Measurements from ENCODE around the gene SLC22A2. TPM values are rescaled to one million over a fixed set of nuclear protein-coding genes. Genes with fewer than 3 reads are reported as not detected.

SLC22A2 gene
- total and polyA plus RNA-seq, 2 donors from 2014 or later = 27.9 to 73.7 TPM

- H3K9me3 ChIP-seq (ENCODE audit: control insufficient read depth in 2 of 3, insufficient read depth in 1 of 3, low read length in 3 of 3) = peaks cover 0 to 4% (median 0%) of the 10 kb centered on the region in 3 donors
- H3K4me1 ChIP-seq (ENCODE audit: control insufficient read depth in 2 of 3, insufficient read depth in 2 of 3, low read depth in 1 of 3, low read length in 3 of 3) = no peaks in the 10 kb centered on the region
- H3K9ac ChIP-seq (ENCODE audit: low read length in 3 of 3) = no peak overlapping the region
- no peak for FAIRE-seq
- H3K4me3 ChIP-seq (ENCODE audit: low read length in 3 of 3) = no peak overlapping the region
- H3K36me3 ChIP-seq (ENCODE audit: control insufficient read depth in 2 of 3, insufficient read depth in 3 of 3, low read length in 3 of 3) = no peaks in the 10 kb centered on the region
- no peak for DNase-seq
- H3K27me3 ChIP-seq (ENCODE audit: control insufficient read depth, insufficient read depth, low read length) = no peaks in the 10 kb centered on the region
- TF ChIP-seq CTCF (IDR thresholded peaks at IDR 0.05; ENCODE audit: borderline replicate concordance, extremely low read depth, insufficient read depth) = no peak
- H3K27ac ChIP-seq (ENCODE audit: low read depth in 2 of 2, low read length in 2 of 2) = no peak overlapping the region
- intact Hi-C loops (cut with DNase I) = no loop called here
Measured at GRCh38 chr6:160278311-160278710, 19.7 kb upstream of the SLC22A2 start.

GRCh38 chr6:160277546-160277945 lies 18.9 kb upstream of the SLC22A2 start:
- FAIRE-seq = no peak
- intact Hi-C loops (cut with DNase I) = no loop called here

GRCh38 chr6:160277144-160277543 lies 18.5 kb upstream of the SLC22A2 start:
- Histone ChIP-seq H3K27me3 (ENCODE audit: control insufficient read depth, insufficient read depth, low read length) (no peaks in the 10 kb centered on the region), H3K9me3 (ENCODE audit: control insufficient read depth in 2 of 3, insufficient read depth in 1 of 3, low read length in 3 of 3) (peaks cover 0 to 4% (median 0%) of the 10 kb centered on the region in 3 donors), H3K4me3 (ENCODE audit: low read length in 3 of 3) (no peak overlapping the region), H3K27ac (ENCODE audit: low read depth in 2 of 2, low read length in 2 of 2) (no peak overlapping the region), H3K4me1 (ENCODE audit: control insufficient read depth in 2 of 3, insufficient read depth in 2 of 3, low read depth in 1 of 3, low read length in 3 of 3) (peaks cover 0 to 2% (median 0%) of the 10 kb centered on the region in 3 donors), H3K9ac (ENCODE audit: low read length in 3 of 3) (no peak overlapping the region), H3K36me3 (ENCODE audit: control insufficient read depth in 2 of 3, insufficient read depth in 3 of 3, low read length in 3 of 3) (no peaks in the 10 kb centered on the region)
- DNase-seq (no peak), FAIRE-seq (no peak)
- TF ChIP-seq CTCF (IDR thresholded peaks at IDR 0.05; ENCODE audit: borderline replicate concordance, extremely low read depth, insufficient read depth) = no peak
- intact Hi-C loops (cut with DNase I) = no loop called here

More at GRCh38 chr6:160277546-160277945, 18.9 kb upstream of the SLC22A2 start:
- Histone ChIP-seq H3K27ac (ENCODE audit: low read depth in 2 of 2, low read length in 2 of 2) (no peak overlapping the region), H3K9ac (ENCODE audit: low read length in 3 of 3) (no peak overlapping the region), H3K36me3 (ENCODE audit: control insufficient read depth in 2 of 3, insufficient read depth in 3 of 3, low read length in 3 of 3) (no peaks in the 10 kb centered on the region), H3K27me3 (ENCODE audit: control insufficient read depth, insufficient read depth, low read length) (no peaks in the 10 kb centered on the region), H3K4me3 (ENCODE audit: low read length in 3 of 3) (no peak overlapping the region), H3K9me3 (ENCODE audit: control insufficient read depth in 2 of 3, insufficient read depth in 1 of 3, low read length in 3 of 3) (peaks cover 0 to 4% (median 0%) of the 10 kb centered on the region in 3 donors), H3K4me1 (ENCODE audit: control insufficient read depth in 2 of 3, insufficient read depth in 2 of 3, low read depth in 1 of 3, low read length in 3 of 3) (peaks cover 0 to under 1% (median 0%) of the 10 kb centered on the region in 3 donors)
- no peak for TF ChIP-seq CTCF (IDR thresholded peaks at IDR 0.05; ENCODE audit: borderline replicate concordance, extremely low read depth, insufficient read depth)
- DNase-seq = no peak

- Histone ChIP-seq H3K4me3 (ENCODE audit: low read length in 3 of 3) (no peak overlapping the region), H3K27ac (ENCODE audit: low read depth in 2 of 2, low read length in 2 of 2) (no peak overlapping the region), H3K4me1 (ENCODE audit: control insufficient read depth in 2 of 3, insufficient read depth in 2 of 3, low read depth in 1 of 3, low read length in 3 of 3) (peaks cover 0 to 7% (median 2%) of the 10 kb centered on the region in 3 donors), H3K36me3 (ENCODE audit: control insufficient read depth in 2 of 3, insufficient read depth in 3 of 3, low read length in 3 of 3) (no peaks in the 10 kb centered on the region), H3K9me3 (ENCODE audit: control insufficient read depth in 2 of 3, insufficient read depth in 1 of 3, low read length in 3 of 3) (peaks cover 0 to 4% (median 0%) of the 10 kb centered on the region in 3 donors), H3K9ac (ENCODE audit: low read length in 3 of 3) (no peak overlapping the region), H3K27me3 (ENCODE audit: control insufficient read depth, insufficient read depth, low read length) (no peaks in the 10 kb centered on the region)
- intact Hi-C loops (cut with DNase I) = no loop called here
- no peak for TF ChIP-seq CTCF (IDR thresholded peaks at IDR 0.05; ENCODE audit: borderline replicate concordance, extremely low read depth, insufficient read depth)
- FAIRE-seq (no peak), DNase-seq (no peak)
Measured at GRCh38 chr6:160276126-160276525, 17.5 kb upstream of the SLC22A2 start.
